HG03354 (cell line): ENCODE results near the gene SOD3.

Experiments used
- ATAC-seq: cut with Tn5 transposase; IDR thresholded peaks from one replicate; pipeline ENCODE4 v1.9.1; 2021; ENCODE audit warnings: mild to moderate bottlenecking; ENCODE audit not compliant: unreplicated experiment, poor library complexity, severe bottlenecking

Gene SOD3

GRCh38 chr4:24799544-24800324, 4.4 kb downstream of the SOD3 start:
- ATAC-seq, result no peak

GRCh38 chr4:24800325-24800895, 5.0 kb downstream of the SOD3 start:
- ATAC-seq, result no peak

- no peak for ATAC-seq
Observed at GRCh38 chr4:24801136-24801855, 5.9 kb downstream of the SOD3 start.

- no peak for ATAC-seq
Observed at GRCh38 chr4:24802648-24803047, 7.3 kb downstream of the SOD3 start.

GRCh38 chr4:24805067-24805466, 9.7 kb downstream of the SOD3 start:
- ATAC-seq, result no peak

GRCh38 chr4:24805566-24805965, 10.2 kb downstream of the SOD3 start:
- no peak for ATAC-seq

GRCh38 chr4:24806206-24806990, 11.0 kb downstream of the SOD3 start:
- ATAC-seq, result no peak

- ATAC-seq, result no peak
Observed at GRCh38 chr4:24807611-24808010, 12.2 kb downstream of the SOD3 start.

GRCh38 chr4:24808261-24808660, 12.9 kb downstream of the SOD3 start:
- no peak for ATAC-seq

- no peak for ATAC-seq
Observed at GRCh38 chr4:24808955-24809354, 13.6 kb downstream of the SOD3 start.

- ATAC-seq, result no peak
Observed at GRCh38 chr4:24809376-24809775, 14.0 kb downstream of the SOD3 start.

GRCh38 chr4:24809815-24810405, 14.5 kb downstream of the SOD3 start:
- ATAC-seq, result no peak

GRCh38 chr4:24810871-24811631, 15.7 kb downstream of the SOD3 start:
- ATAC-seq, result no peak

- ATAC-seq, result no peak
Observed at GRCh38 chr4:24813732-24814131, 18.4 kb downstream of the SOD3 start.

GRCh38 chr4:24816797-24817196, 21.4 kb downstream of the SOD3 start:
- ATAC-seq, result no peak

- ATAC-seq, result no peak
Observed at GRCh38 chr4:24820541-24820940, 25.2 kb downstream of the SOD3 start.

GRCh38 chr4:24824720-24825119, 29.3 kb downstream of the SOD3 start:
- no peak for ATAC-seq

- no peak for ATAC-seq
Observed at GRCh38 chr4:24831637-24832036, 36.3 kb downstream of the SOD3 start.

- no peak for ATAC-seq
Observed at GRCh38 chr4:24835696-24836095, 40.3 kb downstream of the SOD3 start.
